Mammary epithelial cell (primary cell): ENCODE results near the gene SPIRE1.

Experiments used
- EZH2 ChIP-seq: IDR thresholded peaks from 2 replicates; pipeline ENCODE4 v1.6.1; 2012; ENCODE audit warnings: low read length, inconsistent platforms, borderline replicate concordance
- TF ChIP-seq, protein P1 (sequence below), 2 donors: IDR thresholded peaks in 1 of 2; conservative IDR thresholded peaks in 1 of 2; 2 replicates each; pipeline ENCODE4 v1.5.1; 2011 to 2012; ENCODE audit warnings: inconsistent platforms in 2 of 2, low read length in 2 of 2, mild to moderate bottlenecking in 2 of 2, control low read depth in 1 of 2, low read depth in 1 of 2; ENCODE audit not compliant: insufficient read depth in 1 of 2; ENCODE audit errors: extremely low read depth in 1 of 2

DNA sequence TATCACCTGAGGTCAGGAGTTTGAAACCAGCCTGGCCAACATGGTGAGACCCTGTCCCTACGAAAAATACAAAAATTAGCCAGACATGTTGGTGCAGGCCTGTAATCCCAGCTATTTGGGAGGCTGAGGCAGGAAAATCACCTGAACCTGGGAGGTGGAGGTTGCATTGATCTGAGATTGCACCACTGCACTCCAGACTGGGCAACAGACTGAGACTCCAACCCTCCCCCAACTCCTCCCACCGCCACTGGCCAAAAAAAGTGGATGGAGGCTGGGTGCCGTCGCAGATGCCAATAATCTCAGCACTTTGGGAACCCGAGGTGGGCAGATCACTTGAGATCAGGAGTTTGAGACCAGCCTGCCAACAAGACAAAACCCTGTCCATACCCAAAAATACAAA is 10.1 kb upstream of the SPIRE1 start:
- TF ChIP-seq, protein P1, sequence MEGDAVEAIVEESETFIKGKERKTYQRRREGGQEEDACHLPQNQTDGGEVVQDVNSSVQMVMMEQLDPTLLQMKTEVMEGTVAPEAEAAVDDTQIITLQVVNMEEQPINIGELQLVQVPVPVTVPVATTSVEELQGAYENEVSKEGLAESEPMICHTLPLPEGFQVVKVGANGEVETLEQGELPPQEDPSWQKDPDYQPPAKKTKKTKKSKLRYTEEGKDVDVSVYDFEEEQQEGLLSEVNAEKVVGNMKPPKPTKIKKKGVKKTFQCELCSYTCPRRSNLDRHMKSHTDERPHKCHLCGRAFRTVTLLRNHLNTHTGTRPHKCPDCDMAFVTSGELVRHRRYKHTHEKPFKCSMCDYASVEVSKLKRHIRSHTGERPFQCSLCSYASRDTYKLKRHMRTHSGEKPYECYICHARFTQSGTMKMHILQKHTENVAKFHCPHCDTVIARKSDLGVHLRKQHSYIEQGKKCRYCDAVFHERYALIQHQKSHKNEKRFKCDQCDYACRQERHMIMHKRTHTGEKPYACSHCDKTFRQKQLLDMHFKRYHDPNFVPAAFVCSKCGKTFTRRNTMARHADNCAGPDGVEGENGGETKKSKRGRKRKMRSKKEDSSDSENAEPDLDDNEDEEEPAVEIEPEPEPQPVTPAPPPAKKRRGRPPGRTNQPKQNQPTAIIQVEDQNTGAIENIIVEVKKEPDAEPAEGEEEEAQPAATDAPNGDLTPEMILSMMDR (conservative IDR thresholded peaks at IDR 0.05 in 1 of 2, IDR thresholded peaks at IDR 0.05 in 1 of 2; ENCODE audit: extremely low read depth in 1 of 2, insufficient read depth in 1 of 2, low read depth in 1 of 2, low read length in 2 of 2) = no peak
- no peak for TF ChIP-seq EZH2
